HPDE6-E6E7 (cell line): Measurements from ENCODE around the gene CGB7.

Source experiments
- DNase-seq: peaks from one replicate; pipeline ENCODE4 v3.0.0; 2011; ENCODE audit warnings: missing footprints; ENCODE audit errors: extremely low spot score

The CGB7 gene

DNA sequence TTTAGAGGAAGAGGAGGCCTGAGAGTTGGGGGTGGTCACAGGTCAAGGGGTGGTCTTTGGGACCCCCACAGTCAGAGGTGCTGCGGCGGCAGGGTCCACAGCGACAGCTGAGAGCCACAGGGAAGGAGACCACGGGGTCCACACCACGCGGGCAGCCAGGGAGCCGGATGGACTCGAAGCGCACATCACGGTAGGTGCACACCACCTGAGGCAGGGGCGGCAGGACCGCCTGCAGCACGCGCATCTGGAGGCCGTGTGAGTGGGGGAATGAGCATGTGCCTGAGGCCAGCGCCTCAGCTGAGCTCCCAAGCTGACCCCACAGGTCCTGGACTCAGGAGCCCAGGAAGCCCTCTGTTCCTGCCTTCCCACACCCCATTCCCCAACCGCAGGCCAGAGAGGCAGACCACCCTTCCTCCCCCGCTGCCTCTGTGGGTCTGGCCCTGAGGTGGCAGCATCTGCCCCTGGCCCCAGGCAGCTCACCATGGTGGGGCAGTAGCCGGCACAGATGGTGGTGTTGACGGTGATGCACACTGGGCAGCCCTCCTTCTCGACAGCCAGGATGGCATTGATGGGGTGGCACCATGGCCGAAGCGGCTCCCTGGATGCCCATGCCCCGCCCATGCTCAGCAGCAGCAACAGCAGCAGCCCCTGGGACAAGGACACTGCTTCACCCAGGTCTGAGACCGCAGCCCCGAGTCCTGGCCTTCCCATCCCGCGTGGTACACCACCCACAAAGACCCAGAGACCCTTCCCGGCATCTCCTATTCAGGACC lies 41.3 kb downstream of the CGB7 start:
- DNase-seq: no peak

- no peak for DNase-seq
These were observed 42.7 kb downstream of the CGB7 start for GRCh38 chr19:49014870-49015255.

DNA sequence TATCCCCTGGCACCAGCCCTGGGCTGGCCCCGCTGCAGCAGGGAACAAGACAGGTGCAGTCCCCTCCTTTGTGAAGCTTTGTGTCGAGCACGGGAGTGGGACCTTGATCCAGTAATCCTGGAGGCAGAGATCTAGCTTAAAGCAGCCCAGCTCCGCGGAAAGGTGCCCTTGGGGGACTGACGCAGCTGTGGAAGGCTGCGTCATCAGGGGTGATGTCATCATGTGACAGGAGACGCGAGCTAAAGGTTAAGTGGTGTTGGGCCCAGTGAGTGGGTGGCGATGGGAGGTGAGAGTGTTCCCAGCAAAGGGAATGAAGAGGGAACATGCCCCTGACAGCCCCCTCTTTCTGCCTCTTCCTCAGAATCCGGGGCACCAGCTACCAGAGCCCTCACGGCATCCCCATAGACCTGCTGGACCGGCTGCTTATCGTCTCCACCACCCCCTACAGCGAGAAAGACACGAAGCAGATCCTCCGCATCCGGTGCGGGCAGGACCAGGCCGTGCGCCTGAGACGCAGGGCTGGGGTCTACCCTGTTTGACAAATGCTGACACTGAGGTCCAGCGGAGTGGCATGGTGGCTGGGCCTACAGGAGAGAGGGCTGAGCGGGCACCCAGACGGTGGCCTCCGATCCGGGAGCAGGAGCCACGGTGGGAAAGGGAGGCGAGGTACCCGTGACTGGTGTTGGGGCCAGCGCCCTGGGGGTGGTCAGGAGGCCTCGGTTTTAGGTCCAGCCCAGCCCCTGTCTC lies 43.3 kb downstream of the CGB7 start:
- no peak for DNase-seq

DNA sequence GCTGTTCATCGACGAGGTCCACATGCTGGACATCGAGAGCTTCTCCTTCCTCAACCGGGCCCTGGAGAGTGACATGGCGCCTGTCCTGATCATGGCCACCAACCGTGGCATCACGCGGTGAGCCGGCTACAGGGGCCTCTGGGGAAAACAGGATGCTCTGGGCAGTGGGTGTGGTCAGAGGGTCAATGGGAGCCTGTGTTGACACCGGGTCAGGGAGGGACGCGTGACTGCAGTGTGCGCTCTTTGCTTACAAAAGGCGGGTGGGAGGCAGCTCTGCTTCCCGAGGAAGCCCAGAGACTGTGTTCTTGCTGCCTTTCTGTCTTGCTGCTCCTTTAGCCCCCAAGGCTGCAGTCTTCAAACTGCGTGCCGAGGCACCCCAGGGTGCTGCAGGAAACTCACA lies 46.4 kb downstream of the CGB7 start:
- no peak for DNase-seq

GRCh38 chr19:49010453-49010852 lies 47.1 kb downstream of the CGB7 start:
- DNase-seq: no peak

DNA sequence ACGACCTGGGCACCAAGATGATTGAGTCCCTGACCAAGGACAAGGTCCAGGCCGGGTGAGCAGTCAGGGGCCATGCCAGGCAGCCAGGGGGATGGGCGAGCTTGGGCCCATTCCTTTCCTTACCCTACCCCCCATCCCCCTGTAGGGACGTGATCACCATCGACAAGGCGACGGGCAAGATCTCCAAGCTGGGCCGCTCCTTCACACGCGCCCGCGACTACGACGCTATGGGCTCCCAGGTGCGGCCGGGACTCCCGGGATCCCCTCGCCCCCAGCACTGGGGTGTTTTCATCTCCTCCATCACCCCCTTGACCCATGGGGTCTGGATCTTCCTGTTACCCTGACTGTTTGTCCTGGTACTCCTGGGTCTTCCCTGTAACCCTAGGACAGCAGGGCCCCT lies 47.7 kb downstream of the CGB7 start:
- no peak for DNase-seq

- no peak for DNase-seq
These were observed 50.6 kb downstream of the CGB7 start for GRCh38 chr19:49006905-49007304.

- DNase-seq: no peak
These were observed 52.5 kb downstream of the CGB7 start for GRCh38 chr19:49004964-49005614.
